Breast epithelium (tissue), 3 donors: Measurements from ENCODE around the gene MARCHF2.

ENCODE experiments used
- CTCF ChIP-seq, 3 donors: fragments of 450-650 bp; IDR thresholded peaks; one replicate each; pipeline ENCODE4 v1.5.1; 2016 to 2017; ENCODE audit warnings: antibody characterized with exemption in 3 of 3, mild to moderate bottlenecking in 3 of 3, moderate library complexity in 3 of 3
- POLR2AphosphoS5 ChIP-seq, 3 donors: sonication (generic); formaldehyde crosslinking; IDR thresholded peaks; one replicate each; pipeline ENCODE4 v1.6.1; 2017; ENCODE audit warnings: antibody characterized with exemption in 3 of 3

DNA sequence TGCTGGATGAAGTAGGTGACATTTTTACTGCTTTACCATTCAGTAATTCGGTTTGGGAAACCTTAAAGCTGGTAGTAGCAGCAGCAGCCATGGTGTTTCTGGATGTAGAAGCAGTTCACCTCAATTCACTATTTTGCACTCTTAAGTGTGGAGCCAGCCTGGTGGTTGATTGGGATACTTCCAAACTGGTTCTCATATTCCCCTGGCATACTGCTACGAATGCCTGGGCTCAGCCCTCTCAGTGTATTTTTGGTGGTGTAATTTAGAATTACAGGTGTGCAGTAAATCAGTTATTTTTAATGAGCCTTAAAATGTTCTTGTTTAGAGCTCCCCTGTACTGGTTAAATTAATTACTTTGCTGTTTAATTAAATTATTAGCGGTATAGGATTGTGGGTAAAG, 44.1 kb downstream of the MARCHF2 start:
- TF ChIP-seq CTCF (IDR thresholded peaks at IDR 0.05) (no peak), POLR2AphosphoS5 (IDR thresholded peaks at IDR 0.05) (no peak)
